HG03039 (cell line): ENCODE results near the gene ESPL1.

Experiments
- ATAC-seq: cut with Tn5 transposase; IDR thresholded peaks from one replicate; pipeline ENCODE4 v1.9.1; 2021; ENCODE audit warnings: mild to moderate bottlenecking, moderate library complexity; ENCODE audit not compliant: unreplicated experiment

ESPL1 gene

GRCh38 chr12:53333845-53334244 lies 65.7 kb downstream of the ESPL1 start:
- no peak for ATAC-seq

GRCh38 chr12:53334822-53335221 lies 66.7 kb downstream of the ESPL1 start:
- no peak for ATAC-seq

GRCh38 chr12:53336181-53336681 lies 68.1 kb downstream of the ESPL1 start, which contains the start of gene SP7:
Gene SP7, minus strand, starts transcription at chr12:53336354. Its CDS starts 708 bp downstream, at chr12:53335646.
- ATAC-seq = no peak

- ATAC-seq = no peak
Observed at GRCh38 chr12:53338017-53338416, 69.9 kb downstream of the ESPL1 start.

GRCh38 chr12:53338916-53339315 lies 70.8 kb downstream of the ESPL1 start:
- no peak for ATAC-seq

- ATAC-seq = no peak
Observed at GRCh38 chr12:53340398-53340797, 72.3 kb downstream of the ESPL1 start.
